Measurements from ENCODE around the gene SLC25A22. TPM values are rescaled to one million over a fixed set of nuclear protein-coding genes. Genes with fewer than 3 reads are reported as not detected.

SLC25A22 gene
- total RNA-seq (25.7 and 28.2 TPM in 2 replicates), polyA plus RNA-seq (45.7 and 50.9 TPM in 2 replicates), polyA minus RNA-seq (14.3 and 23.9 TPM in 2 replicates)
- 9.1 TPM for total RNA-seq (2013)

DNA sequence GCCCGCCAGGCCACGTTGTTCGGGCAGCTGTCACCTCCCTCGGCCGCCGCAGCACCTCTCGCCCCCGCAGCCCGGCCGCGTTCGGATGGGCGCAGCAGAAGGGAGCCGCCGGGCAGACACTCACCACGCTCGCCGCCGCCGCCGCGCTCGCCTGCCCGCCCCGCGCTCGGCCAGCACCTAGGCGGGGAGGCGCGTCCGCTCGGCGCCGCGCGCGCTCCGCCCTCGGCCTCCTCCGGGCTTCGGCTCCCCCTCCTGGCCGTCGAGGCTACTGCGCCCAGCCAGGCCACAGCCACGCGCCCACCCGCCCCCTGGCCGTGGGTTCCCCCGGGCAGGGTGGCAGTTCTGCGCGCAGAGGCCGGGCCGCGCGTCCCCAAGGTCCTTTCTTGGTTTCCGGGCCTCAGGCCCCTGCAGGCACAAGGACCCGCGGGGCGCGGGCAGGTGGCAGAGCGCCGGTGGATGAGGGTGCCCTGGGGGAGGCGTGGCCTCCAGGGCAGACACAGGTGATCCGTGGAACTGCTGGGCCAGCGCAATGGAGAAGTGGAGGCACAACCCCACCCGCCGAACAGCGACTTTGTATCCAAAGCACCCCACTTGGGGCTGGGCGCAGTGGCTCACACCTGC is at the start of gene SLC25A22:
Gene SLC25A22, minus strand, starts transcription at position 189 of the 621 bp plus-strand sequence. CDS start 3,275 bp downstream, outside the sequence.
- peak within 1 kb of the TSS; percentile 87 for H2AFZ ChIP-seq (ENCODE audit: insufficient read depth, low read depth, low read length, poor library complexity, severe bottlenecking)
- peak within 1 kb of the TSS; percentile 95 for H3K4me3 Mint-ChIP-seq
- CTCF ChIA-PET: interaction anchor here (1.3 to 1.4 kb wide), 4 partner anchors 11 to 45 kb away, joined by 3 to 5 read pairs (median 4); partner anchors contain the start of gene RPLP2
- 2% methylated on average over 69 of the region's 69 CpGs for WGBS (ENCODE audit: insufficient coverage)
- no peaks in the 10 kb centered on the region for H3K9me3 ChIP-seq (ENCODE audit: control extremely low read depth in 1 of 3, control insufficient read depth in 2 of 3, insufficient read depth in 1 of 3, low read length in 2 of 3)
- H4K20me1 ChIP-seq (ENCODE audit: control insufficient read depth, insufficient read depth, low read length, poor library complexity, severe bottlenecking): peaks cover 66% of the 10 kb centered on the region
- intact Hi-C loops (cut with micrococcal nuclease): loop anchor here (1.0 to 10.0 kb wide), 6 partner anchors 11 to 591 kb away; partner anchors contain the start of genes BET1L, HRAS, LRRC56 and PTDSS2
- H3K9me3 Mint-ChIP-seq (ENCODE audit: insufficient read depth): no peaks in the 10 kb centered on the region
- H3K9ac ChIP-seq (ENCODE audit: low read length): peak within 1 kb of the TSS; percentile 89
- H3K27ac ChIP-seq (ENCODE audit: low read length in 2 of 2): peak within 1 kb of the TSS; percentile 83 to 93
- peak within 1 kb of the TSS; percentile 19 to 95 (median 93) for H3K4me3 ChIP-seq (ENCODE audit: control extremely low read depth in 1 of 5, extremely low read depth in 1 of 5, insufficient read depth in 1 of 5, low read depth in 2 of 5, low read length in 4 of 5)
- H3K27me3 Mint-ChIP-seq: no peaks in the 10 kb centered on the region
- H3K4me1 Mint-ChIP-seq: peaks cover 20% of the 10 kb centered on the region
- peaks cover 72% of the 10 kb centered on the region for H3K79me2 ChIP-seq (ENCODE audit: control insufficient read depth, insufficient read depth, low read length)
- peaks cover 0 to 9% of the 10 kb centered on the region in 2 experiments for H3K36me3 ChIP-seq (replicated peaks in 1 of 2; ENCODE audit: control extremely low read depth in 1 of 2, control insufficient read depth in 1 of 2, extremely low read depth in 1 of 2, insufficient read depth in 2 of 2, low read length in 1 of 2)
- no peaks in the 10 kb centered on the region for H3K27me3 ChIP-seq (replicated peaks in 1 of 4; ENCODE audit: control extremely low read depth in 1 of 4, control insufficient read depth in 3 of 4, insufficient read depth in 4 of 4, low read length in 3 of 4)
- peak within 1 kb of the TSS; percentile 92 for H3K27ac Mint-ChIP-seq
- H3K4me1 ChIP-seq (ENCODE audit: control insufficient read depth in 2 of 2, insufficient read depth in 2 of 2, low read length in 2 of 2): peaks cover 17 to 35% of the 10 kb centered on the region in 2 donors
- ATAC-seq (ENCODE audit: low read depth): peak; percentile 78
- TF ChIP-seq, protein P1, sequence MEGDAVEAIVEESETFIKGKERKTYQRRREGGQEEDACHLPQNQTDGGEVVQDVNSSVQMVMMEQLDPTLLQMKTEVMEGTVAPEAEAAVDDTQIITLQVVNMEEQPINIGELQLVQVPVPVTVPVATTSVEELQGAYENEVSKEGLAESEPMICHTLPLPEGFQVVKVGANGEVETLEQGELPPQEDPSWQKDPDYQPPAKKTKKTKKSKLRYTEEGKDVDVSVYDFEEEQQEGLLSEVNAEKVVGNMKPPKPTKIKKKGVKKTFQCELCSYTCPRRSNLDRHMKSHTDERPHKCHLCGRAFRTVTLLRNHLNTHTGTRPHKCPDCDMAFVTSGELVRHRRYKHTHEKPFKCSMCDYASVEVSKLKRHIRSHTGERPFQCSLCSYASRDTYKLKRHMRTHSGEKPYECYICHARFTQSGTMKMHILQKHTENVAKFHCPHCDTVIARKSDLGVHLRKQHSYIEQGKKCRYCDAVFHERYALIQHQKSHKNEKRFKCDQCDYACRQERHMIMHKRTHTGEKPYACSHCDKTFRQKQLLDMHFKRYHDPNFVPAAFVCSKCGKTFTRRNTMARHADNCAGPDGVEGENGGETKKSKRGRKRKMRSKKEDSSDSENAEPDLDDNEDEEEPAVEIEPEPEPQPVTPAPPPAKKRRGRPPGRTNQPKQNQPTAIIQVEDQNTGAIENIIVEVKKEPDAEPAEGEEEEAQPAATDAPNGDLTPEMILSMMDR (IDR thresholded peaks at IDR 0.05): peak; percentile 85
- no peak for TF ChIP-seq EZH2 (IDR thresholded peaks at IDR 0.05; ENCODE audit: borderline replicate concordance, insufficient read depth, low read depth, low read length, poor library complexity, severe bottlenecking)
- POLR2A ChIA-PET: interaction anchor here (0.7 to 2.8 kb wide), 2 partner anchors 10 to 35 kb away, joined by 3 to 12 read pairs; partner anchors contain the start of genes CD151 and RPLP2
- H3K4me2 ChIP-seq (replicated peaks; ENCODE audit: low read depth, low read length, poor library complexity, severe bottlenecking): peak within 1 kb of the TSS; percentile 99
- peak; percentile 94 for DNase-seq

DNA sequence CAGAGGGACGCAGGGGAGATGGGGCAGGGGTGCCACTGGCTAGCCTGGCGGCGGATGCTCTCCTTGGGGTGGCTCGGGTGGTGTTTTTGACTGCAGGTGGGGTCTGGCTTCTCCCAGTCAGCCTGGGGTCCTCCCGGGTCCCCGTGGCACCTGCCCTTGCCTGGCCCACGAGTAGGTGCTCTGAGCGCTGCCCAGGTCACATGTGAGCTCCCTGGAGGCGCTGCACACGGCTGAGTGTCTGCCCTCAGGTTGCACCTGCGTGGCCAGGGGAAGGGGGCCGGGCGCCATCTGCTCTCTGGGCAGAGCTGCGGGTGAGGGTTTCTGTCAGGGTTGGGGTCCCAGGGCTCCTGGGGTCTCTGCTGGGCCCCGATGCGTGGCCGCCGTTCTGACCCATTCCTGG is 49.8 kb upstream of the SLC25A22 start:
- H3K4me3 Mint-ChIP-seq: no peak overlapping the region
- Histone ChIP-seq H3K4me1 (ENCODE audit: control insufficient read depth in 2 of 2, insufficient read depth in 2 of 2, low read length in 2 of 2) (peaks cover 28 to 36% of the 10 kb centered on the region in 2 donors), H3K4me3 (ENCODE audit: control extremely low read depth in 1 of 5, extremely low read depth in 1 of 5, insufficient read depth in 1 of 5, low read depth in 2 of 5, low read length in 4 of 5) (no peak overlapping the region), H3K36me3 (replicated peaks in 1 of 2; ENCODE audit: control extremely low read depth in 1 of 2, control insufficient read depth in 1 of 2, extremely low read depth in 1 of 2, insufficient read depth in 2 of 2, low read length in 1 of 2) (no peaks in the 10 kb centered on the region), H2AFZ (ENCODE audit: insufficient read depth, low read depth, low read length, poor library complexity, severe bottlenecking) (no peak overlapping the region), H3K27me3 (replicated peaks in 1 of 4; ENCODE audit: control extremely low read depth in 1 of 4, control insufficient read depth in 3 of 4, insufficient read depth in 4 of 4, low read length in 3 of 4) (peaks cover 0 to 48% (median 11%) of the 10 kb centered on the region in 4 experiments), H4K20me1 (ENCODE audit: control insufficient read depth, insufficient read depth, low read length, poor library complexity, severe bottlenecking) (peaks cover 8% of the 10 kb centered on the region), H3K4me2 (replicated peaks; ENCODE audit: low read depth, low read length, poor library complexity, severe bottlenecking) (peak overlapping the region; percentile 96), H3K79me2 (ENCODE audit: control insufficient read depth, insufficient read depth, low read length) (no peaks in the 10 kb centered on the region), H3K27ac (ENCODE audit: low read length in 2 of 2) (no peak overlapping the region), H3K9ac (ENCODE audit: low read length) (no peak overlapping the region), H3K9me3 (ENCODE audit: control extremely low read depth in 1 of 3, control insufficient read depth in 2 of 3, insufficient read depth in 1 of 3, low read length in 2 of 3) (no peaks in the 10 kb centered on the region)
- peaks cover 3% of the 10 kb centered on the region for H3K27me3 Mint-ChIP-seq
- no peak for TF ChIP-seq EZH2 (IDR thresholded peaks at IDR 0.05; ENCODE audit: borderline replicate concordance, insufficient read depth, low read depth, low read length, poor library complexity, severe bottlenecking)
- TF ChIP-seq, protein P1 (IDR thresholded peaks at IDR 0.05): no peak
- peak; percentile 33 for DNase-seq
- WGBS (ENCODE audit: insufficient coverage): 63% methylated on average over 17 of the region's 18 CpGs
- intact Hi-C loops (cut with micrococcal nuclease): no loop called here
- ATAC-seq (ENCODE audit: low read depth): no peak
- ChIA-PET POLR2A (interaction anchor here (0.9 kb wide), 1 partner anchor 641 kb away, joined by 3 read pairs; the partner anchor contains the start of genes BET1L and RIC8A), CTCF (interaction anchor here (0.8 to 3.1 kb wide), 7 partner anchors 17 to 206 kb away, joined by 3 to 26 read pairs (median 3); no protein-coding TSS in a partner anchor)
- H3K9me3 Mint-ChIP-seq (ENCODE audit: insufficient read depth): no peaks in the 10 kb centered on the region
- no peak overlapping the region for H3K27ac Mint-ChIP-seq
- H3K4me1 Mint-ChIP-seq: peaks cover 20% of the 10 kb centered on the region
